Activated naive CD4-positive, alpha-beta T cell treated with anti-CD3 and anti-CD28 coated beads, Interleukin-2, amount 10 ng/mL, durations not matched to agents 5 hours and 36 hours (primary cell): Measurements from ENCODE around the gene MTHFD2. TPM values are rescaled to one million over a fixed set of nuclear protein-coding genes. Genes with fewer than 3 reads are reported as not detected.

Source experiments
- total RNA-seq, 2 experiments: library from RNA; stranded (reverse); gene quantifications; one replicate each; pipeline ENCODE4 v1.2.3, GENCODE V29; 2021

The MTHFD2 gene
- 100 to 1,000 TPM; 111 to 116 TPM for total RNA-seq

DNA sequence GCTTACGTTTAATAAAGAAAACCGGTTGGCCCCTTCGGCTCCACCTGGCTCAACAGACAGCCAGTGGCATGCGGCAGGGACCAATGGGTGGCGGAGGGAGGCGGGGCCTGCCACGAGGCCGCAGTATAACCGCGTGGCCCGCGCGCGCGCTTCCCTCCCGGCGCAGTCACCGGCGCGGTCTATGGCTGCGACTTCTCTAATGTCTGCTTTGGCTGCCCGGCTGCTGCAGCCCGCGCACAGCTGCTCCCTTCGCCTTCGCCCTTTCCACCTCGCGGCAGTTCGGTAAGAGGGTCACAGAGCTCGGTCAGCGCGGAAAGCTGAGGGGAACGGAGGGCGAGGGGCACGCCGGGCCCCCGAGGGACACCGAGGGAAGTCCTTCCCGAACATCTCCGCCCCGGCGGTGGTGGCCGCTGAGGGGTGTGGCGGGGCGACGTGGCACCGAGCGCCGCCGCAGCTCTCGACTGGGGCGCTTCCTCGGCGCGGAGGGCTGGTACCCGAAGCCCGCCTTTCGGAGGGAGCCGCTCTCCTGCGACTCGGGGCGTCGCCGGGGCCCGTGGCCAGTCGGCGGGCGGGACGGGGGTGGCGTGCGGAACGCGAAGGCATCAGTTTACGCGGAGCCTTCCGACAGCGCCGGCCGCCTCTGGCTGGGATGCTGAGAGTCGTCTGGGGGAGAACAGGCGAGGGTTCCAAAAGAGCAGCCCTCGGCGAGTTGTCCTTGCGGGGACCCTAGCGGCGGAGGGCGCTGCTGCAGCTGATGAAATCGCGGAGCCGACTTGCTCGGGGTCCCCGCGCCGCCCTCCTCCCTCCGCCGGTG lies at the start of gene MTHFD2:
Gene MTHFD2 (plus strand): TSS at position 155 of the 814 bp plus-strand sequence. CDS start 27 bp downstream, at position 182.

DNA sequence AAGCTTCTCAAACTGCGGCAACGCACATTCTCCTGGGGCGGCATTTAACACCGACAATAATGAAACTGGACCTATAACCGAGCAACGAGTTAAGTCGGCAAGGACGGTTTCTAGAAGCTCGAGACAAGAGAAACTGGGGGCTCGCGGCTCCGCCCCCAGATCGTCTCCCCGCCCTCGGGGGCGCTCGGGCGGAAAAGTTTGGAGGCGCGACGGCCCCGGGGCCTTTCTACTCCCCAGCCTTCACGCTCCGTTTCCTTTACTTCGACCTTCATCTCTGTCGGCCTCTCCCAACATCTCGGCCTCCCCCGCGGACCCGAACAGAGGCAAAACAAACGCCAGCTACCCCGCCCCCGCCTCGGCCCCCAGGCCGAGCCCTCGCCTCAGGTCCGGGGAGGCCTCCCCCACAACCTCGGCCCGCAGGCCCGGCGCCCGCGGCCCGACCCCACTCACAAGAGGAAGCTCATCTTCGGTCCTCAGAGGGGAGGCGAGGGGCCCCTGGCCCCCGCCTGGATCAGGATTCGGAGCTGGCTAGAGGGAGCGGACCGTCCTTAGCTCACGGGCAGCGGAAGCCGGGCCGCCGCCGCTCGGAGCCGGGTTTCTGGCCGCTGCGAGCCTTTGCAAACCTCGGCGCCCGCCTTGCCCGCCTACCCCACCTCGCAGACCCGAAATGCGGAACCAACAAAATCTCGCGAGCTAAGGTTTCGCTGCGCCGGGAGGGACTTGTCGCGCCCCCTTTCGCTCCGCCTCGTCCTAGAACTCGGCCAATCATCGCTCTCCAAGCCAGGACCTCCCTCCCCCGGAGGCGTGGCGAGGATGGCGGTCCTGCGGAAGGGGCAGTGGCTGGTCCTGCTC lies 20.0 kb upstream of the MTHFD2 start, which contains the start of gene MOB1A:
Gene MOB1A (minus strand): TSS at position 669 of the 852 bp plus-strand sequence. CDS start 205 bp downstream, at position 464.

Other genes starting within 250 kb of the MTHFD2 start
- gene TET3, start 213.7 kb upstream of the MTHFD2 start, total RNA-seq: 10 to 100 TPM; 17.0 to 17.2 TPM
- gene BOLA3, start 50.7 kb upstream of the MTHFD2 start, total RNA-seq: 10 to 100 TPM; 39.3 to 42.1 TPM
- gene MOB1A, start 19.7 kb upstream of the MTHFD2 start, total RNA-seq: 100 to 1,000 TPM; 153 to 156 TPM
- gene SLC4A5, start 144.8 kb downstream of the MTHFD2 start, total RNA-seq: 1 to 10 TPM; 2.8 to 4.6 TPM
- 100 to 1,000 TPM; 104 to 111 TPM for gene DCTN1, start 181.7 kb downstream of the MTHFD2 start, total RNA-seq
- gene C2orf81, start 223.0 kb downstream of the MTHFD2 start, total RNA-seq: 1 to 10 TPM; 3.3 to 3.8 TPM
- gene WDR54, start 223.1 kb downstream of the MTHFD2 start, total RNA-seq: 10 to 100 TPM; 78.2 to 79.5 TPM
- gene RTKN, start 243.3 kb downstream of the MTHFD2 start, total RNA-seq: under 1 TPM; 0.81 to 0.84 TPM